Hematopoietic multipotent progenitor cell treated with erythropoietin and hydrocortisone succinate and interleukin-3 and kit ligand, for 6 days (in vitro differentiated cells): Measurements from ENCODE around the gene EFCAB14.
A peak's percentile ranks its signal among the peaks of the same experiment; 100 is the strongest.
"Not testable (repeated sequence)": the region's sequence is repeated elsewhere in the genome, so short reads cannot be mapped to it uniquely, and the experiment has no call there.

Experiments used
- DNase-seq: peaks from one replicate; pipeline ENCODE4 v3.0.0-alpha.2; 2015

EFCAB14 gene

GRCh38 chr1:46721686-46722205 is 2.8 kb upstream of the EFCAB14 start:
- no peak for DNase-seq

DNA sequence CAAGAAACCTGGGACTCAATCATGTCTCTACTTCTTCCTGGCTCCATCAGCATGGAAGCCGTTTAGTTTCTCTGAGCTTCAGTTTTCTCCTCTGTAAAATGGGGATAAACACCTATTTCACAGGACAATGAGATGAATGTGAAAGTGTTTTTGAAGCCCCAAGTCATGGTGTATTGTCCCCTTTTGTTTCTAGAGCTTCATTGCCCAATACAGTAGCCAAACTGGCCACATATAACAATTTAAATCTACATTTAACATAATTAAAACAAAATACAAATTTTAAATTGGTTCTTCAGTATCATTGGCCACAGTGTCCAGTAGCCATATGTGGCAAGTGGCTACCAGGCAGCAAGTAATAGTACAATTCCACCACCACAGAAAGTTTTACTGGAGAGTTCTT is 2.3 kb upstream of the EFCAB14 start:
- DNase-seq, result no peak

DNA sequence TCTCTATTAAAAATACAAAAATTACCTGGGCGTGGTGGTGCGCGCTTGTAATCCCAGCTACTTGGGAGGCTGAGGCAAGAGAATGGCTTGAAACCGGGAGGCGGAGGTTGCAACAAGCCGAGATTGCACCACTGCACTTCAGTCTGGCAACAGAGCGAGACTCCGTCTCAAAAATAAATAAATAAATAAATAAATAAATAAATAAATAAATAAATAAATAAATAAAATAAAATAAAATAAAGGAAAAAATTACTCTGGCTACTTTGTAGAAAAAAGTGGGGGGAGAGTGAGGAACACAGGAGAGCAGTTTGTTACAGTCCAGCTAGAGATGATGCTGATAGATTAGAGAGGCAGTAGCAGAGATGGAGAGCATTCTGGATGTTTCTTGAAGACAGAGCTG is 1.4 kb upstream of the EFCAB14 start:
- DNase-seq, result not testable (repeated sequence)

GRCh38 chr1:46719689-46720088 is 775 bp upstream of the EFCAB14 start:
- DNase-seq, result peak; percentile 25

GRCh38 chr1:46718340-46718726 is 581 bp downstream of the EFCAB14 start:
- peak; percentile 23 for DNase-seq

- DNase-seq, result no peak
Measured at GRCh38 chr1:46717654-46718053, 1.3 kb downstream of the EFCAB14 start.

- DNase-seq, result peak; percentile 28
Measured at GRCh38 chr1:46714976-46715375, 3.9 kb downstream of the EFCAB14 start.

DNA sequence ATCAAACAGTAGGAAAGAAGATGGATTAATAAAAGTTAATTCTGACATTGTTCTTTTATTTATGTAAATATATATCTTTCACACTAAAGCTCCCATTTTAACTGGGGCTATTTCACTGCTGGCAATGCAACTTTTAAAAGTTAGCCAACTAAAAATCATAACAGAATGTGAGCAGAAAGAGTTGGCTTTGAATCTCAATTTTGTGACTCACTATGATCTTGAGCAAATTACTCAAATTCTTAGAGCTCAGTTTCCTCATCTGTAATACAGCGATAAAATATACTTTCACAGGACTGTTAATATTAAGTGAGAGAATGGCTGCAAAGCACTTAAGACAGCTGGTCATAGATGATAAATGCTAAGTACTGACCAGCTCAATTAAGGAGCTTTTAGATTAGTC is 10.8 kb downstream of the EFCAB14 start:
- no peak for DNase-seq

- DNase-seq, result no peak
Measured at GRCh38 chr1:46705408-46705807, 13.5 kb downstream of the EFCAB14 start.

GRCh38 chr1:46703927-46704641 is 14.8 kb downstream of the EFCAB14 start:
- no peak for DNase-seq

DNA sequence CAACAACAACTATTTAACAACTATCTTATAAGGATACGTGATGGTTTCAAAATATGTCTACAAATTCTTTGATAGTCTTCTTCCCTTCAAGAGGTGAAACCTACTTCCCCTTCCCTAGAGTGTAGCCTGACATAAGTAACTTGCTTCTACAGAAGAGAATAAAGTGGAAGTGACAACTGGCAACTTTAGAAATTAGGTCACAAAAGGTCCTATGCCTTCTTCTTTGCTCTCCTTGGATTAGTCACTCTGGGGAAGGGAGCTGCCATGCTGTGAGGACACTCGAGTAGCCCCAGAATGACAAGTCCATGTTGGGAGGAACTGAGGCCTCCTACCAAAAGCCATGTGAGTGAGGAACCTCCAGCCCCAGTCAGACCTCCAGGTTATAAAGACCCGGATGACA is 19.2 kb downstream of the EFCAB14 start:
- DNase-seq, result no peak

- DNase-seq, result no peak
Measured at GRCh38 chr1:46697053-46697452, 21.9 kb downstream of the EFCAB14 start.

DNA sequence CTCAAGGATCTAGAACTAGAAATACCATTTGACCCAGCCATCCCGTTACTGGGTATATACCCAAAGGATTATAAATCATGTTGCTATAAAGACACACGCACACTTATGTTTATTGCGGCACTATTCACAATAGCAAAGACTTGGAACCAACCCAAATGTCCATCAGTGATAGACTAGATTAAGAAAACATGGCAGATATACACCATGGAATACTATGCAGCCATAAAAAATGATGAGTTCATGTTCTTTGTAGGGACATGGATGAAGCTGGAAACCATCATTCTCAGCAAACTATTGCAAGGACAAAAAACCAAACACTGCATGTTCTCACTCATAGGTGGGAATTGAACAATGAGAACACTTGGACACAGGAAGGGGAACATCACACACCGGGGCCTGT is 24.2 kb downstream of the EFCAB14 start:
- not testable (repeated sequence) for DNase-seq

GRCh38 chr1:46692811-46693770 is 25.8 kb downstream of the EFCAB14 start:
- no peak for DNase-seq

GRCh38 chr1:46691997-46692790 is 26.7 kb downstream of the EFCAB14 start:
- no peak for DNase-seq

DNA sequence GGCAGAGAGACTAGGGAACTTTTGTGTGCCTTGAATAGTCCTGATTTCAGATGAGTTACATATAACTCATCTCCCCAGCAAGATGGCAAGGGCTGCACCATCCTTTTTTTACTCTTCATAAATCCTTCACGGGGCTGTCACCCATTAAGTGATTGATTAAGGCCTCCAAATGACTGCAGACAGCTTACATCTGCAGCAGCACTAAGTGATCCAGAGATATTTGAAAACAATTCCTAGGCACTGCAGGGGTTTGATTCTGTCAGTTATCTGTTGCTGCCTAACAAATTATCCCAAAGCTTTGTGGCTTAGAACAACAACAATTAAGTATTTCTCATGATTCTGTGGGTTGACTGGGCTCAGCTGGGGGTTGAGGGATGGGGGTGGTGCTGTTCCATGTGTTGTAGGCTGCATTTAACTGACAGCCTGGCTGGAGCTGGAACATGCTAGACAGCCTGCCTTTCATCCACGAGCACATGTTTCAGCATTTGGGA is 27.9 kb downstream of the EFCAB14 start:
- no peak for DNase-seq

- no peak for DNase-seq
Measured at GRCh38 chr1:46689897-46690296, 29.0 kb downstream of the EFCAB14 start.

- no peak for DNase-seq
Measured at GRCh38 chr1:46689356-46689755, 29.6 kb downstream of the EFCAB14 start.

GRCh38 chr1:46687921-46688509 is 30.9 kb downstream of the EFCAB14 start:
- no peak for DNase-seq

DNA sequence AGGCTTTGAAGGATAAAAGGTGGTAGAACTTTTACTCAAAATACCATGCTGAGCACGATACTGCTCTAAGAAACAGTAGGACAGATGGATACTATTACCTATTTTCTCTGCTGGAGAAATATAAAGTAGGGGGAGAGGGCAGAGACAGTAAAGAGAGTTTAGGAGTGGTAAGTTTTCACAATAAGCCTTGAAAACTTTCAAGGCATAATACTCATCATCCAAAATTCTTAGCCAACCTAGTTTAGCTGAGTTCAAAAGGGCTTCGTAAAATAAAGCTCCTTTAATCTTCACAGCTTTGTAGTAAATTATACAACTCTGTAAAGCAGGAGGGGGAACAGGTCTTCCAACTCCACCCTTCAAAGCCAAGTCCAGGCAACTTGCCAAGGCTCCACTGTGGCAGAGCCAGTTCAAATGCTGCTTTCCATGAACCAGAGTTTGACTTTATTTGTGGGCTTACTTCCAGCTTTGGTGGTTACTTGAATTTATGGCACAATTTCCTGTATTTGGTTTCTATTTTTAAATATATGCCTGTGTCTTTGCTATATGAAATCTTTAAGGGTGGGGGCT is 31.7 kb downstream of the EFCAB14 start:
- DNase-seq, result peak; percentile 87

- no peak for DNase-seq
Measured at GRCh38 chr1:46686255-46686654, 32.7 kb downstream of the EFCAB14 start.

- no peak for DNase-seq
Measured at GRCh38 chr1:46684670-46685069, 34.2 kb downstream of the EFCAB14 start.
